HL-60 (cell line): ENCODE data around the gene TSPEAR.

Experiments used
- DNase-seq, 2 experiments: peaks; one replicate each; pipeline ENCODE4 v3.0.0-alpha.2; 2010 to 2020; ENCODE audit warnings: low read depth in 1 of 2, low spot score in 1 of 2
- H3K27ac ChIP-seq: fragments of 250-450 bp; sonication (Bioruptor Pico); replicated peaks from 2 replicates; pipeline ENCODE4 v1.5.1; 2020; ENCODE audit warnings: mild to moderate bottlenecking, moderate library complexity
- H3K27me3 ChIP-seq: fragments of 250-450 bp; sonication (Bioruptor Pico); 2 replicates; pipeline ENCODE4 v1.5.1; 2021; ENCODE audit warnings: mild to moderate bottlenecking, moderate library complexity; ENCODE audit not compliant: insufficient read depth, poor library complexity, severe bottlenecking
- H3K4me3 ChIP-seq: replicated peaks from 2 replicates; pipeline ENCODE4 v1.5.1; 2011; ENCODE audit warnings: mild to moderate bottlenecking, control low read depth, low read length; ENCODE audit not compliant: insufficient read depth
- GABPA ChIP-seq: IDR thresholded peaks from 2 replicates; pipeline ENCODE4 v1.6.1; 2012; ENCODE audit warnings: low read depth
- POLR2AphosphoS5 ChIP-seq: IDR thresholded peaks from 2 replicates; pipeline ENCODE4 v1.6.1; 2012; ENCODE audit warnings: low read depth
- SPI1 ChIP-seq: IDR thresholded peaks from 2 replicates; pipeline ENCODE4 v1.6.1; 2012; ENCODE audit warnings: low read depth, mild to moderate bottlenecking, borderline replicate concordance
- TF ChIP-seq, protein P1 (sequence below): IDR thresholded peaks from one replicate; pipeline ENCODE4 v1.5.1; 2011; ENCODE audit warnings: low read length, control low read depth, inconsistent platforms; ENCODE audit not compliant: insufficient read depth
- TF ChIP-seq, protein P2 (sequence below): IDR thresholded peaks from 2 replicates; pipeline ENCODE4 v1.6.1; 2012; ENCODE audit warnings: low read depth; ENCODE audit not compliant: insufficient replicate concordance

Gene TSPEAR

DNA sequence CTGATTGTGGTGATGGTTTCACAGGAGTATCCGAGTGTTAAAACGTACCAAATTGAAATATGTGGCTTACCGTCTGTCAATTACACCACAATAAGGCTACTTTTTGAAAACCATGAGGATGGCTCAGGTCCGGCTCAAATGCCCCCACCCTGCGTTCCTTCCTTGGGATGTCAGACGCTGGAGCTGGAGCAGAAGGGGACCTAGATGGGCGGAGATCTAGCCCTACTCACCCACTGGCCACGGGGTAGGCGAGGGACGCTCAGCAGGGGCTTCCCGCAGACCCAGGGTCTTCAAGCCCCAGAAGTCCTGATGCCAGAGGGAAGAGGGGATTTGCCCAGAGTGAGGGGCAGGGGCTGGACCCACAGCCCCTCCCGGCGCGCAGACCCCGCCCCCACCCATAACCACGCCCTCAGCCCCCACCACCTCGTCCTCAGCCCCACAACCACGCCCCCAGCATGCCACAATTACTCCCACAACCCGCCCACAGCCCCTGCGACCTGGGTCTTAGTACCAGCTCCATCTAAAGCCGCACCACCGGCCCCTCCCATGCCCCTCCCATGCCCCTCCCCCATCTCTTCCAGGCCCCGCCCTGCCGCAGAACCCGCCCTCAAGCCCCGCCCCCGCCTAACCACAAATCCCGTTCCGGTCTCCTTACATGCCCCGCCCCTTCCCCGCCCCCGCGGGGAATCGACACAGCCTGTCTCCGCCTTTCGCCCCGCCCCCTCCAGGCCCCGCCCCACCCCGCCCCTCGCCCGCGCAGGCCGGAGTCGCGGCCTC lies 256.4 kb downstream of the TSPEAR start, which contains the start of gene LRRC3:
LRRC3 (plus strand) TSS at position 764 of the 777 bp plus-strand sequence. CDS start 1,135 bp downstream, outside the sequence.
- H3K27ac ChIP-seq = no peak within 1 kb of the TSS
- DNase-seq = peak; percentile 38 to 72
- H3K27me3 ChIP-seq = no peaks in the 10 kb centered on the region
- H3K4me3 ChIP-seq = peak within 1 kb of the TSS; percentile 61
- no peak for TF ChIP-seq GABPA
- TF ChIP-seq SPI1 = no peak
- TF ChIP-seq, protein P1, sequence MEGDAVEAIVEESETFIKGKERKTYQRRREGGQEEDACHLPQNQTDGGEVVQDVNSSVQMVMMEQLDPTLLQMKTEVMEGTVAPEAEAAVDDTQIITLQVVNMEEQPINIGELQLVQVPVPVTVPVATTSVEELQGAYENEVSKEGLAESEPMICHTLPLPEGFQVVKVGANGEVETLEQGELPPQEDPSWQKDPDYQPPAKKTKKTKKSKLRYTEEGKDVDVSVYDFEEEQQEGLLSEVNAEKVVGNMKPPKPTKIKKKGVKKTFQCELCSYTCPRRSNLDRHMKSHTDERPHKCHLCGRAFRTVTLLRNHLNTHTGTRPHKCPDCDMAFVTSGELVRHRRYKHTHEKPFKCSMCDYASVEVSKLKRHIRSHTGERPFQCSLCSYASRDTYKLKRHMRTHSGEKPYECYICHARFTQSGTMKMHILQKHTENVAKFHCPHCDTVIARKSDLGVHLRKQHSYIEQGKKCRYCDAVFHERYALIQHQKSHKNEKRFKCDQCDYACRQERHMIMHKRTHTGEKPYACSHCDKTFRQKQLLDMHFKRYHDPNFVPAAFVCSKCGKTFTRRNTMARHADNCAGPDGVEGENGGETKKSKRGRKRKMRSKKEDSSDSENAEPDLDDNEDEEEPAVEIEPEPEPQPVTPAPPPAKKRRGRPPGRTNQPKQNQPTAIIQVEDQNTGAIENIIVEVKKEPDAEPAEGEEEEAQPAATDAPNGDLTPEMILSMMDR = no peak
- TF ChIP-seq, protein P2, sequence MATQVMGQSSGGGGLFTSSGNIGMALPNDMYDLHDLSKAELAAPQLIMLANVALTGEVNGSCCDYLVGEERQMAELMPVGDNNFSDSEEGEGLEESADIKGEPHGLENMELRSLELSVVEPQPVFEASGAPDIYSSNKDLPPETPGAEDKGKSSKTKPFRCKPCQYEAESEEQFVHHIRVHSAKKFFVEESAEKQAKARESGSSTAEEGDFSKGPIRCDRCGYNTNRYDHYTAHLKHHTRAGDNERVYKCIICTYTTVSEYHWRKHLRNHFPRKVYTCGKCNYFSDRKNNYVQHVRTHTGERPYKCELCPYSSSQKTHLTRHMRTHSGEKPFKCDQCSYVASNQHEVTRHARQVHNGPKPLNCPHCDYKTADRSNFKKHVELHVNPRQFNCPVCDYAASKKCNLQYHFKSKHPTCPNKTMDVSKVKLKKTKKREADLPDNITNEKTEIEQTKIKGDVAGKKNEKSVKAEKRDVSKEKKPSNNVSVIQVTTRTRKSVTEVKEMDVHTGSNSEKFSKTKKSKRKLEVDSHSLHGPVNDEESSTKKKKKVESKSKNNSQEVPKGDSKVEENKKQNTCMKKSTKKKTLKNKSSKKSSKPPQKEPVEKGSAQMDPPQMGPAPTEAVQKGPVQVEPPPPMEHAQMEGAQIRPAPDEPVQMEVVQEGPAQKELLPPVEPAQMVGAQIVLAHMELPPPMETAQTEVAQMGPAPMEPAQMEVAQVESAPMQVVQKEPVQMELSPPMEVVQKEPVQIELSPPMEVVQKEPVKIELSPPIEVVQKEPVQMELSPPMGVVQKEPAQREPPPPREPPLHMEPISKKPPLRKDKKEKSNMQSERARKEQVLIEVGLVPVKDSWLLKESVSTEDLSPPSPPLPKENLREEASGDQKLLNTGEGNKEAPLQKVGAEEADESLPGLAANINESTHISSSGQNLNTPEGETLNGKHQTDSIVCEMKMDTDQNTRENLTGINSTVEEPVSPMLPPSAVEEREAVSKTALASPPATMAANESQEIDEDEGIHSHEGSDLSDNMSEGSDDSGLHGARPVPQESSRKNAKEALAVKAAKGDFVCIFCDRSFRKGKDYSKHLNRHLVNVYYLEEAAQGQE = no peak
- no peak for TF ChIP-seq POLR2AphosphoS5

DNA sequence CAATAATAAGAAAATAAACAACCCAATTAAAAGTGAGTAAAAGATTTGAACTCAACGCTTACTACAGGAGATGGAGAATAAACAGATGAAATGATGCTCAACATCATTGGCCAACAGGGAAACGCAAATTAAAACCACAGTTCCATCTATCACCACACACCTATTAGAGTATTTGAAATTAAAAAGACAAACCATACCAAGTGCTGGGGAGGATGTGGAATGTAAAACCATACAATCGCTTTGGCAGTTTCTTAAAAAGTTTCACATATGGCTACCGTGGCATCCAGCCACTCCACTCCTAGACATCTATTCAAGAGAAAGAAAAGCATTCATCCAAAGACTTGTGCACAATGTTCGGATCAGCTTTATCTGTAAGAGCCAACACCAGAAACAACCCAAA lies 257.3 kb downstream of the TSPEAR start:
- no peak for DNase-seq
- H3K27ac ChIP-seq = no peak overlapping the region
- H3K27me3 ChIP-seq = peaks cover 3% of the 10 kb centered on the region
- no peak overlapping the region for H3K4me3 ChIP-seq
- TF ChIP-seq POLR2AphosphoS5 (no peak), GABPA (no peak), SPI1 (no peak)
- TF ChIP-seq, protein P2 = no peak
- TF ChIP-seq, protein P1 = no peak

DNA sequence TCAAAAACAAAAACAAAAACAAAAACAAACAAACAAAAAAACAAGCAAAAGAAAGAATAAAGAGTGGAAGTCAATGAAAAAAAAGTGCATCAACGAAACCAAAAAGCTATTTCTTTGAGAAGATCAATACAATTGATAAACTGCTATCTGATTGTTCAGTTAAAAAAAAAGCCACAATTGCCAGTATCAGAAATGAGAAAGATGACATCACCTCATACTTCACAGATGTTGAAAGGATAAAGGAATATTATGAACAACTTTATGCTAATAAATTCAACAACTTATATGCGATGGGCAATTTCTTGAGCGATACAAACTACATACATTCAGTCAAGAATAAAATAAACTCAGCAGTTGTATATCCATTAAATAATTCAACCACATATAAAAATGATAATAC lies 258.3 kb downstream of the TSPEAR start:
- no peak overlapping the region for H3K4me3 ChIP-seq
- TF ChIP-seq GABPA = no peak
- TF ChIP-seq, protein P2 = no peak
- TF ChIP-seq POLR2AphosphoS5 = no peak
- TF ChIP-seq SPI1 = no peak
- TF ChIP-seq, protein P1 = no peak
- H3K27ac ChIP-seq = no peak overlapping the region
- peaks cover 12% of the 10 kb centered on the region for H3K27me3 ChIP-seq
- DNase-seq = no peak
